H1 (cell line): Measurements from ENCODE around the gene MACROH2A1. TPM values are rescaled to one million over a fixed set of nuclear protein-coding genes. Genes with fewer than 3 reads are reported as not detected.

ENCODE experiments used
- BRCA1 ChIP-seq: IDR thresholded peaks from 2 replicates; pipeline ENCODE4 v1.6.1; 2012; ENCODE audit warnings: low read depth, low read length, improper control_type of control experiment
- CBX5 ChIP-seq: fragments of 300-800, 300-1000 bp; sonication (generic); IDR thresholded peaks from 2 replicates; pipeline ENCODE4 v1.7.1; 2016; ENCODE audit warnings: antibody characterized with exemption, low read length, low read depth
- CHD7 ChIP-seq: fragments of 300-600 bp; sonication (generic); IDR thresholded peaks from 2 replicates; pipeline ENCODE4 v1.7.1; 2012; ENCODE audit warnings: low read length, moderate library complexity, mild to moderate bottlenecking, inconsistent platforms; ENCODE audit not compliant: insufficient replicate concordance
- JUN ChIP-seq: IDR thresholded peaks from 2 replicates; pipeline ENCODE4 v1.6.1; 2011; ENCODE audit warnings: low read depth, mild to moderate bottlenecking, improper control_type of control experiment, low read length
- KDM1A ChIP-seq: fragments of 200-600, 300-600 bp; sonication (generic); IDR thresholded peaks from 2 replicates; pipeline ENCODE4 v1.7.1; 2016; ENCODE audit warnings: mild to moderate bottlenecking, low read length, borderline replicate concordance
- PHF8 ChIP-seq: fragments of 200-600 bp; sonication (generic); conservative IDR thresholded peaks from 2 replicates; pipeline ENCODE4 v1.7.1; 2012; ENCODE audit warnings: low read depth, mild to moderate bottlenecking, inconsistent platforms, low read length, moderate library complexity
- POU5F1 ChIP-seq: IDR thresholded peaks from 2 replicates; pipeline ENCODE4 v1.6.1; 2011; ENCODE audit warnings: low read depth, mild to moderate bottlenecking, low read length, moderate library complexity
- RBBP5 ChIP-seq: IDR thresholded peaks from 2 replicates; pipeline ENCODE4 v1.7.1; 2012; ENCODE audit warnings: low read depth, mild to moderate bottlenecking, inconsistent platforms, low read length, moderate library complexity, borderline replicate concordance
- RFX5 ChIP-seq: IDR thresholded peaks from 2 replicates; pipeline ENCODE4 v1.6.1; 2011; ENCODE audit warnings: low read depth, low read length, improper control_type of control experiment, borderline replicate concordance
- SIX5 ChIP-seq: IDR thresholded peaks from 2 replicates; pipeline ENCODE4 v1.6.1; 2011; ENCODE audit warnings: mild to moderate bottlenecking, low read depth, low read length
- SP2 ChIP-seq: IDR thresholded peaks from 2 replicates; pipeline ENCODE4 v1.6.1; 2012; ENCODE audit warnings: mild to moderate bottlenecking, low read length, inconsistent platforms
- ZNF274 ChIP-seq: IDR thresholded peaks from 2 replicates; pipeline ENCODE4 v1.7.0; 2012; ENCODE audit warnings: low read length, borderline replicate concordance; ENCODE audit errors: extremely low read depth
- polyA plus RNA-seq, 7 experiments: library from polyadenylated mRNA; depleted of rRNA in 3 of 7; stranded (reverse) in 5 of 7; unstranded in 2 of 7; fragments of >200 nt in 5 of 7; fragments of 200-250 nt in 2 of 7; gene quantifications; 1 replicate in 5 of 7; 2 replicates in 1 of 7; 4 replicates in 1 of 7; pipeline versions ENCODE4 v1.2.1 to v1.2.3, GENCODE V29; 2011 to 2013; ENCODE audit warnings: missing spikeins in 2 of 7, mixed read lengths in 2 of 7
- total RNA-seq: library from RNA; stranded (reverse); fragmentation: NEBNext Ultra II Directional; extraction: Animal tissue kit (Norgen Biotek cat#: 25700); gene quantifications from 2 replicates; pipeline ENCODE4 v1.2.1, GENCODE V29; 2021

The MACROH2A1 gene
- total and polyA plus RNA-seq, 2 of the 8 experiments (the other 6 are each of a cell fraction or from before 2014, with no cell fraction given) = 60.0 to 92.3 TPM

GRCh38 chr5:135318924-135319323 lies 80.1 kb downstream of the MACROH2A1 start (continued):
- TF ChIP-seq CHD7 (no peak), JUN (no peak), ZNF274 (no peak), RBBP5 (no peak), BRCA1 (no peak), POU5F1 (no peak), CBX5 (no peak), SIX5 (no peak), PHF8 (no peak), KDM1A (no peak), RFX5 (no peak), SP2 (no peak)
